Dendritic cell treated with granulocyte-macrophage colony-stimulating factor and Interleukin-4, amounts not matched to agents 40 ng/mL and 50 ng/mL, for 4 days (primary cell): Measurements from ENCODE around the gene PAXIP1.

Source experiments
- H3K27ac Mint-ChIP-seq: one replicate; pipeline ENCODE4 v1.8.0; 2022; ENCODE audit warnings: mild to moderate bottlenecking, mixed read lengths
- H3K27me3 Mint-ChIP-seq: one replicate; pipeline ENCODE4 v1.8.0; 2022; ENCODE audit warnings: mild to moderate bottlenecking, mixed read lengths
- H3K36me3 Mint-ChIP-seq: one replicate; pipeline ENCODE4 v1.8.0; 2022; ENCODE audit warnings: low read depth, mixed read lengths
- H3K4me1 Mint-ChIP-seq: one replicate; pipeline ENCODE4 v1.8.0; 2022; ENCODE audit warnings: low read depth, mixed read lengths
- H3K4me3 Mint-ChIP-seq: one replicate; pipeline ENCODE4 v1.8.0; 2022; ENCODE audit warnings: mild to moderate bottlenecking, moderate library complexity, mixed read lengths
- H3K9me3 Mint-ChIP-seq: one replicate; pipeline ENCODE4 v1.8.0; 2022; ENCODE audit warnings: mixed read lengths
- intact Hi-C: fragments of 100-400 bp; cut with micrococcal nuclease; formaldehyde crosslinking; loops from one replicate; pipeline ENCODE4 v1.15.0; 2022

PAXIP1 gene

GRCh38 chr7:154909241-154910105, 93.5 kb downstream of the PAXIP1 start:
- Mint-ChIP-seq H3K27me3 (peaks cover 13% of the 10 kb centered on the region), H3K4me1 (peaks cover 5% of the 10 kb centered on the region), H3K4me3 (no peak overlapping the region), H3K36me3 (no peaks in the 10 kb centered on the region), H3K27ac (no peak overlapping the region), H3K9me3 (peaks cover 10% of the 10 kb centered on the region)
- intact Hi-C loops: loop anchor here (10.0 kb wide), 1 partner anchor 1905 kb away; no protein-coding TSS in a partner anchor

- intact Hi-C loops: no loop called here
- Mint-ChIP-seq H3K4me3 (no peak overlapping the region), H3K36me3 (no peaks in the 10 kb centered on the region), H3K9me3 (peaks cover 10% of the 10 kb centered on the region), H3K4me1 (no peaks in the 10 kb centered on the region), H3K27ac (no peak overlapping the region), H3K27me3 (peaks cover 1% of the 10 kb centered on the region)
Observed at GRCh38 chr7:154907651-154908620, 95.0 kb downstream of the PAXIP1 start.

GRCh38 chr7:154906736-154907355, 96.1 kb downstream of the PAXIP1 start:
- intact Hi-C loops: no loop called here

GRCh38 chr7:154906201-154906600, 96.7 kb downstream of the PAXIP1 start:
- Mint-ChIP-seq H3K4me3 (no peak overlapping the region), H3K9me3 (peaks cover 8% of the 10 kb centered on the region), H3K36me3 (no peaks in the 10 kb centered on the region), H3K4me1 (no peaks in the 10 kb centered on the region), H3K27me3 (no peaks in the 10 kb centered on the region), H3K27ac (no peak overlapping the region)
- intact Hi-C loops: no loop called here

More at GRCh38 chr7:154906736-154907355, 96.1 kb downstream of the PAXIP1 start:
- Mint-ChIP-seq H3K4me1 (no peaks in the 10 kb centered on the region), H3K27me3 (peaks cover 1% of the 10 kb centered on the region), H3K36me3 (no peaks in the 10 kb centered on the region), H3K9me3 (peaks cover 10% of the 10 kb centered on the region), H3K4me3 (no peak overlapping the region), H3K27ac (no peak overlapping the region)

- no peak overlapping the region for H3K4me3 Mint-ChIP-seq
- H3K9me3 Mint-ChIP-seq: peaks cover 2% of the 10 kb centered on the region
- no peaks in the 10 kb centered on the region for H3K4me1 Mint-ChIP-seq
- H3K27me3 Mint-ChIP-seq: no peaks in the 10 kb centered on the region
- intact Hi-C loops: no loop called here
- no peak overlapping the region for H3K27ac Mint-ChIP-seq
- no peaks in the 10 kb centered on the region for H3K36me3 Mint-ChIP-seq
Observed at GRCh38 chr7:154905615-154906014, 97.3 kb downstream of the PAXIP1 start.

GRCh38 chr7:154905146-154905545, 97.8 kb downstream of the PAXIP1 start:
- Mint-ChIP-seq H3K27me3 (no peaks in the 10 kb centered on the region), H3K4me3 (no peak overlapping the region), H3K36me3 (no peaks in the 10 kb centered on the region), H3K27ac (no peak overlapping the region), H3K9me3 (no peaks in the 10 kb centered on the region), H3K4me1 (no peaks in the 10 kb centered on the region)
- intact Hi-C loops: no loop called here

- no peaks in the 10 kb centered on the region for H3K27me3 Mint-ChIP-seq
- H3K27ac Mint-ChIP-seq: no peak overlapping the region
Observed at GRCh38 chr7:154903083-154903731, 99.7 kb downstream of the PAXIP1 start.

GRCh38 chr7:154902600-154903082, 100.3 kb downstream of the PAXIP1 start:
- intact Hi-C loops: no loop called here
- H3K27me3 Mint-ChIP-seq: no peaks in the 10 kb centered on the region
- H3K9me3 Mint-ChIP-seq: no peaks in the 10 kb centered on the region
- H3K4me3 Mint-ChIP-seq: no peak overlapping the region
- H3K27ac Mint-ChIP-seq: no peak overlapping the region
- no peaks in the 10 kb centered on the region for H3K36me3 Mint-ChIP-seq
- H3K4me1 Mint-ChIP-seq: no peaks in the 10 kb centered on the region

More at GRCh38 chr7:154903083-154903731, 99.7 kb downstream of the PAXIP1 start:
- Mint-ChIP-seq H3K9me3 (no peaks in the 10 kb centered on the region), H3K4me1 (no peaks in the 10 kb centered on the region), H3K36me3 (no peaks in the 10 kb centered on the region), H3K4me3 (no peak overlapping the region)
- intact Hi-C loops: no loop called here

GRCh38 chr7:154899862-154900261, 103.1 kb downstream of the PAXIP1 start:
- Mint-ChIP-seq H3K27me3 (peaks cover 5% of the 10 kb centered on the region), H3K4me3 (no peak overlapping the region), H3K9me3 (no peaks in the 10 kb centered on the region), H3K4me1 (no peaks in the 10 kb centered on the region), H3K27ac (no peak overlapping the region), H3K36me3 (no peaks in the 10 kb centered on the region)
- intact Hi-C loops: no loop called here

- no peaks in the 10 kb centered on the region for H3K36me3 Mint-ChIP-seq
- H3K4me3 Mint-ChIP-seq: no peak overlapping the region
- intact Hi-C loops: no loop called here
- H3K27ac Mint-ChIP-seq: no peak overlapping the region
- no peaks in the 10 kb centered on the region for H3K4me1 Mint-ChIP-seq
- H3K27me3 Mint-ChIP-seq: peaks cover 5% of the 10 kb centered on the region
- no peaks in the 10 kb centered on the region for H3K9me3 Mint-ChIP-seq
Observed at GRCh38 chr7:154898973-154899855, 103.7 kb downstream of the PAXIP1 start.

- H3K27ac Mint-ChIP-seq: no peak overlapping the region
Observed at GRCh38 chr7:154896076-154896475, 106.8 kb downstream of the PAXIP1 start.

More at GRCh38 chr7:154896076-154896475, 106.8 kb downstream of the PAXIP1 start:
- Mint-ChIP-seq H3K4me3 (no peak overlapping the region), H3K36me3 (no peaks in the 10 kb centered on the region), H3K4me1 (no peaks in the 10 kb centered on the region), H3K9me3 (no peaks in the 10 kb centered on the region), H3K27me3 (peaks cover 7% of the 10 kb centered on the region)
- intact Hi-C loops: no loop called here
